NCI-H2196 (cell line): ENCODE measurements around the gene AKAP10.
"Not testable (repeated sequence)": the region's sequence is repeated elsewhere in the genome, so short reads cannot be mapped to it uniquely, and the experiment has no call there.

Experiments
- DNase-seq: peaks from one replicate; lab custom pipeline; 2025; ENCODE audit not compliant: unreplicated experiment; lab: John Stamatoyannopoulos, UW

The AKAP10 gene

GRCh38 chr17:19977293-19978208, at the start of gene AKAP10:
Gene AKAP10 (minus strand): TSS chr17:19977828. CDS start chr17:19977679, 149 bp downstream.
- DNase-seq: peak; percentile 70

DNA sequence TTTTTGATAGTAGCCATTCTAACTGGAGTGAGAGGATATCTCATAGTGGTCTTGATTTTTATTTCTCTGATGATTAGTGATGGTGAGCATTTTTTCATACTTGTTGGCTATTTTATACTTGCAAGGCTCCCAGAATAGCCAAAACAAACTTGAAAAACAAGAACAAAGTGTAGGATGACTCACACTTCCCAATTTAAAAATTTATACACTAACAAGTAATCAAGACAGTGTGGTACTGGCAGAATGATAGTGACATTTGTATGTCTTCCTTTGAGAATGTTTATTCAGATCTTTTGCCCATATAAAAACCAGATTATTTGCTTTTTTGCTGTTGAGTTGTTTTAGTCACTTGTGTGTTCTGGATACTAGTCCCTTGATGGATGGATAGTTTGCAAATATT, 49.3 kb upstream of the AKAP10 start:
- no peak for DNase-seq

DNA sequence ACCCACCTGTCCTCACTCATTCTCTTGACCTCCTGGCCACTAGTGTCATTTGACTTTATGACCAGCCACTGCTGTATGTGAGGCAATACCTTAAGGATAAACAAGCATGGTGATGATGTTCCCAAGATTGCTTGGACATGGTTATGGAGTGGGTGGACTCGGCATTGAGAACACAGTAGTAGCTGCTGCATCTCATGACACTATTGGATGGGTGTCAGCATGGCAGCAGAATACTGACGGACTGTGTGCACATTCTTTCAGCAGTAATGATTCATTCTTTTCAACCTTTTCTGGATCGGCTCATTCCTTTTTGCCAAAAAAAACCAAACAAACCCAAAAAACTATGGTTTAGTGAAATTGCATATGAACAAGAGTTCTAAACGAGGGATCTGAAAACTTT, 45.1 kb upstream of the AKAP10 start:
- no peak for DNase-seq

DNA sequence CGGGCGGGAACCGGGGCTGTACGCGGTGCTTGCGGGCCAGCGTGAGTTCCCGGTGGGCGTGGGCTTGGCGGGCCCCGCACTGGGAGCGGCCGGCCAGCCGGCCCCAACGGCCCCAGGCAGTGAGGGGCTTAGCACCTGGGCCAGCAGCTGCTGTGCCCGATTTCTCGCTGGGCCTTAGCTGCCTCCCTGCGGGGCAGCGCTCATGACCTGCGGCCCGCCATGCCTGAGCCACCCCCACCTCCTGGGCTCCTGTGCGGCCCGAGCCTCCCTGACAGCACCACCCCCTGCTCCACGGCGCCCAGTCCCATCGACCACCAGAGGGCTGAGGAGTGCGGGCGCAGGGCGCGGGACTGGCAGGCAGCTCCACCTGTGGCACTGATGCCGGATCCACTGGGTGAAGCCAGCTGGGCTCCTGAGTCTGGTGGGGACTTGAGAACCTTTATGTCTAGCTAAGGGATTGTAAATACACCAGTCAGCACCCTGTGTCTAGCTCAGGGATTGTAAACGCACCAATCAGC, 38.9 kb upstream of the AKAP10 start:
- not testable (repeated sequence) for DNase-seq

DNA sequence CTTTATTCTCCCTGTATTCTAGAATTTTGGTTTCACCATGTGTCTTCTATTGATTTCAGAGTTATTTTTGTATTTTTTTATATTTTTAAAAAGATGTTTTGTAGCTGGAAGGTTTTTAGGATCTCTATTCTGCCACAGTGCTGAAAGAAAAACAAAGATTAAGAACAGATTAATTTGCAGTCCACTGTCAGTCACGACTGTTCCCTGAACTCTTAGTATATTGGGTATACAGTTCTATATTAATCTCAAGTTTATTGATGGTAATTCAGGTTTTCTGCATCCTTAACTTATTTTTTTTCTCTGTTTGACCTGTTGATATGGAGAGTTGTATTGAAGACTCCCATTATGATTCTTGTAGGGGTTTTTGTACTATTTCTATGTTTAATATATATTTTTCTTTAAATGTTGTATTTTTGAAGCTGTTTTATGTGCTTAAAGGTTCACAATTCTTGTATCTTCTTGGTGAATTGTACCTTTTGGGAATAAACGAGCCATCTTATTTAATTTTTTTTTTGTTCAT, 34.4 kb upstream of the AKAP10 start:
- DNase-seq: no peak

- DNase-seq: no peak
These were observed 33.3 kb upstream of the AKAP10 start for GRCh38 chr17:20010936-20011335.

- peak; percentile 29 for DNase-seq
These were observed 32.7 kb upstream of the AKAP10 start for GRCh38 chr17:20010099-20010863.

DNA sequence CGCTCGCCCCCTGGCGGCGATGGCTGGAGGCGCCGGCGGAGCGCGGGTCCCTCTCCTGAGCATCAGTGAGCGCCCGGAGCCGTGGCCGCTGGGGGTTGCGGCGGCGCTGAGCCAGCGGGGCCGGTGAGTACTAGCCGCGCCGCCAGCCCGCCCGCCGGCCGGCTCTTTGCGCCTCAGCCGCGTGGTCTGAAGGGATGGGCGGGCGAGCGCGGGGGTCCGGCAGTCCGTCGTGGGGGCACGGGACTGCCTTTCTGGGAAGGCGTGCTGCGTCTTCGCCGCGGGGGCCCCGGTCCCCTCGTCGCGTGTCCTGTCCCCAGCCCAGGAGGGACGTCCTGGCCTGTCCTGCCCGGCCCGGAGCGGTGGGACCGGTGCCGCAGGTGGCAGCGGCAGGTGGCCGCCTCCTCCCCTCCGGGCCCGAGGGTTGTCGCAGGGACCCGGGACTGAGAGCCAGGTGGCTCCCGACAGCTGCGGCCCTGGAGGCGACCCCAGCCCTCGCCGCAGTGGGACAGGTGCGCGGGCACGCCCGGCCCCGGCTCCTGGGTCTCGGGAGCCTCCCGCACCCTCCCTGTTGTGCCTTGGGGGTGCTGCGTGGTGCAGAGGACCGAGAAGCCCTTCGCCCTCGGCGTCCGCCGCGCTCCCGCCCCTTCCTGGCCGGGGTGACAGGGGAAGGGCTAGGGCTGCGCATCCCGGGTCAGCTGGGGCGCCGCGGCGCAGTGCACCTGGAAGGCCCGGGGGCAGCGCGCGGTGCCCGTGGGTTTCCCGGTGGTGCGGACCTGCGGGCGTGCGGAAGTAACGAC, 31.9 kb upstream of the AKAP10 start, which contains the start of gene SPECC1:
Gene SPECC1, plus strand, starts transcription at position 58 of the 797 bp plus-strand sequence. CDS start 87,293 bp downstream, outside the sequence.
- DNase-seq: peak; percentile 72

- no peak for DNase-seq
These were observed 31.3 kb upstream of the AKAP10 start for GRCh38 chr17:20009052-20009301.

- DNase-seq: peak; percentile 2
These were observed 30.8 kb upstream of the AKAP10 start for GRCh38 chr17:20008242-20009051.

GRCh38 chr17:19996502-19996901, 18.9 kb upstream of the AKAP10 start:
- DNase-seq: no peak

GRCh38 chr17:19996086-19996485, 18.5 kb upstream of the AKAP10 start:
- no peak for DNase-seq

GRCh38 chr17:19992803-19993713, 15.4 kb upstream of the AKAP10 start:
- DNase-seq: peak; percentile 74

- DNase-seq: no peak
These were observed 13.7 kb upstream of the AKAP10 start for GRCh38 chr17:19991252-19991885.

DNA sequence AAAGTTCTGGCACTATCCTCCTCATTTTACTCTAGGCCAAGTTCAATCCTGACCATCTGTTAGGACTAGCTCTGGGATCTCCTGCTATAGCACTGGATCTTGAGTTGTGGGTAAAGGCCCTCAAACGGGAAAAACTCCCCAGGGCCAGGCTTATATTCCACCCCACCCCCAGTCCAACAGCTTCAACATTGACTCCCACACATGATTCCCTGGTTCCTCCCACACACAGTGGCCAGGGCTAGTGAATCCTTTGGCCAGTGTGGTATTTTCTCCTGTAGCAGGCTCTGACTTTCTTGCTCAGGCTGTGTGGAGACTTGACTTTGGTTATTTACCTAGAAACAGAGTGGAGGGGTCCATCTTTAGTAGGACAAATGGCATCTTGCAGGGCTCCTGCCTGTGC, 10.3 kb upstream of the AKAP10 start:
- no peak for DNase-seq

DNA sequence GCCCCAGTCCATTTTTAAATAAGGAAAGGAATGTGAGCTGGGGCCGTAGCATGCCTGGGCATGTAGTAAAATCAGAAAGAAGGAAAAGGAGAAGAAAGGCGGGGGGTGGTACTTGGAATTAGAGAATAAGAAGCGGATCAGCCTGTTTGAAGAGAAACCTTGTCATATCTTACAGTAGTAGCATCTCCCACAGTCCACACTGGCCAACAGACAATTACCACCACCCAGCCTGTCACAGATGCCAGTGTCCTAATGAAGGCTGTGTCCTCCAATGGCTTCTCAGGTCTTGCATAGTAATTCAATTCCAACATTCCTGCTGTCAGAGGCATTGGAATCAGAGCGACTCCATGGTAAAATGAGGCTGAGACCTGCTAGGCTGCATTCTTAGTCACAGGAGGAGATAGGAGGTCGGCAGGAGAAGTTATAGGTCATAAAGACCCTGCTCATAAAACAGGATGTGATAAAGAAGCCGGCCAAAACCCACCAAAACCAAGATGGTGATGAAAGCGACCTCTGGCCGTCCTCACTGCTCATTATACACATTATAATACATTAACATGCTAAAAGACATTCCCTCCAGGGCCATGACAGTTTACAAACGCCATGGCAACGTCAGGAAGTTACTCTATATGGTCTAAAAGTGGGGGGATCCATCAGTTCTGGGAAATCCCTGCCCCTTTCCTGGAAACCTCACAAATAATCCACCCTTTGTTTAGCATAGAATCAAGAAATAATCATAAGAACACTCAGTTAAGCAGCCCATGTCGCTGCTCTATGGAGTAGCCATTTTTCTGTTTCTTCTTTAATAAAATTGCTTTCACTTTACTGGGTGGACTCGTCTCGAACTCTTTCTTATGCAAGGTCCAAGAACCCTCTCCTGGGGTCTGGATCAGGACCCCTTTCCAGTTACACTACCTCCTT, 9.6 kb upstream of the AKAP10 start:
- no peak for DNase-seq
